Activated CD4-positive, alpha-beta T cell treated with anti-CD3 and anti-CD28 coated beads, Interleukin-2, amount 50 U/mL, for 24 hours (primary cell): ENCODE data around the gene SSR4.

Experiments used
- DNase-seq, 2 donors: peaks; one replicate each; pipeline ENCODE4 v3.0.0-alpha.2; 2020; ENCODE audit warnings: low read depth in 1 of 2, low spot score in 1 of 2

The SSR4 gene

DNA sequence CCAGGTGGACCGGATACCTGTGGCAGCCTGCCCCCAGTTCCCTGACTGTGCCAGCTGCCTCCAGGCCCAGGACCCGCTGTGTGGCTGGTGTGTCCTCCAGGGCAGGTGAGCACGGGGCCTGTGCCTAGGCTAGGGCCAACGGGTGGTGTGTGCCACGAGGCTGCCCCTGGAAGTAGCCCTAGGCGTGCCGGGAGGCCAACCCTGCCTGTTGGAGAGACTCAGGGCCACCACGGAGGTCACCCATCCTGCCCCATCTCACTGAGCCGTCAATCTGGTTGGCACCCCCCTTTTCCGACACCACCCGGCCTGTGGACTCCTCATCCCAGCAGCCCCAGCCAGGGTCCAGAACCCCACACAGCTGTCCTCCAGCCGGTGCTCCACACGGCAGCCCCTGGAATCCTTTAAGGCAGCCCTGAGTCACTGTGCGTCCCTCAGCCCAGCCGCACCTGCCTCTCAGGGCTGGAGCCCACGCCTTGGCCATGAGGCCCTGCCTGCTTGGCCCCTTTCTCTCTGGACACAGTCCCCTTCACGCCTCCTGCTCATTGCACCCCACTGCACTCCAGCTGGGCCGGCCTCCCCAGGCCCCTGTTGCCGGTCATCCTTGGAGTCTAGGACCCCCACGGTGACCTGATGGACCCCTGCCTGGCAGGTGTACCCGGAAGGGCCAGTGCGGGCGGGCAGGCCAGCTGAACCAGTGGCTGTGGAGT lies 25.2 kb upstream of the SSR4 start:
- DNase-seq: no peak

DNA sequence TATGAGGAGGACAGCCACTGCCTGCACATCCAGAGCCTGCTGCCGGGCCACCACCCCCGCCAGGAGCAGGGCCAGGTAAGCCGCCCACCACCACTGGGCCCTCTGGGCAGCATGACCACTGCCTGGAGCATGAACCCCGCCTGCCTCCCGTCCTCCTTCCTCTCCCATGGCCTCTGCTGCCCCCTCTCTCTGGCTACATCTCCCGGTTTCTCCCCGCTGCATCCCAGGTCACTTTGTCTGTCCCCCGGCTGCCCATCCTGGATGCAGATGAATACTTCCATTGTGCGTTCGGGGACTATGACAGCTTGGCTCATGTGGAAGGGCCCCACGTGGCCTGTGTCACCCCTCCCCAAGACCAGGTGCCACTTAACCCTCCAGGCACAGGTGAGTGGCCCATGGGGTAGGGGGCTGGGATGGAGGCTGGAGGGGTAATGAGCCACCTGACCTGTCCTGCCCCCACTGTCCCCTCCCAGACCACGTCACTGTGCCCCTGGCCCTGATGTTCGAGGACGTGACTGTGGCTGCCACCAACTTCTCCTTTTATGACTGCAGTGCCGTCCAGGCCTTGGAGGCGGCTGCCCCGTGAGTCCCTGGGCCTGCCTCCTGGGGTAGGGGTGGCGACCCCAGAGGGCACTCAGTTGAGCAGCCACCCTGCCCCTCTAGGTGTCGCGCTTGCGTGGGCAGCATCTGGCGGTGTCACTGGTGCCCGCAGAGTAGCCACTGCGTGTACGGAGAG lies 24.4 kb upstream of the SSR4 start:
- no peak for DNase-seq

- DNase-seq: no peak
These were observed 23.7 kb upstream of the SSR4 start for GRCh38 chrX:153770601-153771414.

DNA sequence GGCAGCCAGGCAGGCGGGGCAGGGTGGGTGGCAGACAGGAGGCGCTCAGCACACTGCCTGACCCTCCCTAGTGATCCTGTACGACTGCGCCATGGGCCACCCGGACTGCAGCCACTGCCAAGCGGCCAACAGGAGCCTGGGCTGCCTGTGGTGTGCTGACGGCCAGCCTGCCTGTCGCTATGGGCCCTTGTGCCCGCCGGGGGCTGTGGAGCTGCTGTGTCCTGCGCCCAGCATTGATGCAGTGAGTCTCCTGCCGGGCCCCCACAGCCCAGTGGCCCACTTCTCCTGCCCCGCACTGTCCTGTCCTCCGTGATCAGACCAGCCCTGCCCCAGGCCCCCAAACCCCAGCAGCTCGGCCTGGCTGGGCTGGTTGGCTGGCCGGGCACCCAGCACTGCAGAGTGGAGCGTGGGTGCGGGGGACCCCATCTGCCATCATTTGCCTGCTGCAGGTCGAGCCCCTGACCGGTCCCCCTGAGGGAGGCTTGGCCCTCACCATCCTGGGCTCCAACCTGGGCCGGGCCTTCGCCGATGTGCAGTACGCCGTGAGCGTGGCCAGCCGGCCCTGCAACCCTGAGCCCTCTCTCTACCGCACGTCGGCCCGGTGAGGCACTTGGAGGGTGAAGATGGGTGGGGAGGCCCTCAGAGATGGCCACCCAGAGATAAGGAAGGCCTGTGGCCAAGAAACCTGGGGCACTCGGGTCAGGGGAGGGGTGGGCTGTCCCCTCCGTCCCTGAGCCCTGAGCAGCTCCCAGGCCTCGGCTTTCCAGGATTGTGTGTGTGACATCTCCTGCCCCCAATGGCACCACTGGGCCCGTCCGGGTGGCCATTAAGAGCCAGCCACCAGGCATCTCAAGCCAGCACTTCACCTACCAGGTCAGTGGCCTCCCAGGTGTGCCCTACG lies 22.8 kb upstream of the SSR4 start:
- DNase-seq: no peak

- no peak for DNase-seq
These were observed 21.9 kb upstream of the SSR4 start for GRCh38 chrX:153772316-153773217.

- DNase-seq: no peak
These were observed 21.3 kb upstream of the SSR4 start for GRCh38 chrX:153773218-153773611.

GRCh38 chrX:153773741-153774575 lies 20.5 kb upstream of the SSR4 start:
- no peak for DNase-seq

DNA sequence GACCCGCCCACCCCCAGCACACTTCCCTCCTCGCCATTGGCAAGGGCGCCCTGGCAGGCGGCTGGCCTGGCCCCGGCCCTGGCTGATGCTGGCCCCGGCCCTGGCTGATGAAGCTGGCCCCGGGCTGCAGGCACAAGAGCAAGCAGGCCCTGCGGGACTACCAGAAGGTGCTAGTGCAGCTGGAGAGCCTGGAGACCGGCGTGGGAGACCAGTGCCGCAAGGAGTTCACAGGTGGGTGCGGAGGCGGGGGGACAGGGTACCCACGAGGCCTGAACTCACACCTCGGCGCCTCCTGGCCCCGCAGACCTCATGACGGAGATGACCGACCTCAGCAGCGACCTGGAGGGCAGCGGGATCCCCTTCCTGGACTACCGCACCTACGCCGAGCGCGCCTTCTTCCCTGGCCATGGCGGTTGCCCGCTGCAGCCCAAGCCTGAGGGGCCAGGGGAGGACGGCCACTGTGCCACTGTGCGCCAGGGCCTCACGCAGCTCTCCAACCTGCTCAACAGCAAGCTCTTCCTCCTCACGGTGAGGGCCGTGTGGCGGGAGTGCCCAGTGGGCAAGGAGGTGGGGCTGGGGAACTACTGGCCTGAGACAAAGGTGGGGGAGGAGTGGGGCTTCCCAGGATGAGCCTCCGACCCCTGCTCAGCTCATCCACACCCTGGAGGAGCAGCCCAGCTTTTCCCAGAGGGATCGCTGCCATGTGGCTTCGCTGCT lies 19.7 kb upstream of the SSR4 start:
- DNase-seq: no peak

DNA sequence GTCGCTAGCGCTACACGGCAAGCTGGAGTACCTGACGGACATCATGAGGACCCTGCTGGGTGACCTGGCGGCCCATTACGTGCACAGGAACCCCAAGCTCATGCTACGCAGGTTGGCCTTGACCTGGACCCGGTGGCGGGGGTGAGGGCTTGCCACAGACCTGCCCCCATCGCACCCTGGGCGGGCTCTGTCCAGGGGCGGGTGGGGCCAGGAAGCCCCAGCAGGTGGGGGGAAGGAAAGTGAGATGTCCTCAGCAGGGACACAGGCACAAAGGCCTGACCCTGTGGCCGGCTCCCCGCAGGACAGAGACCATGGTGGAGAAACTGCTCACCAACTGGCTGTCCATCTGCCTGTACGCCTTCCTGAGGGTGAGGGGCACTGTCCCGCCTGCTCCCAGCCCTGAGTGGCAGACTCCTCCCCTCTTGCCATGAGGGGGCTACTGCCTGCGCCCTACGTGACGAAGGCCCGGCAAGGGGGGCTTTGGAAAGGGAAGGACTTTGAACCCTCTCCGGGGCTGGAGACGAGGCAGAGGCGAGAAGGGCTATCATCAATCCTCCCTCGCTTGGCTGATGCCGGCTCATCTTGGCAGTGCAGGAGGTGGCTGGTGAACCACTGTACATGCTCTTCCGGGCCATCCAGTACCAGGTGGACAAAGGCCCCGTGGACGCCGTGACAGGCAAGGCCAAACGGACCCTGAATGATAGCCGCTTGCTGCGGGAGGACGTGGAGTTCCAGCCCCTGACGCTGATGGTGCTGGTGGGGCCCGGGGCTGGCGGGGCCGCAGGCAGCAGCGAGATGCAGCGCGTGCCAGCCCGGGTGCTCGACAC lies 19.0 kb upstream of the SSR4 start:
- no peak for DNase-seq

DNA sequence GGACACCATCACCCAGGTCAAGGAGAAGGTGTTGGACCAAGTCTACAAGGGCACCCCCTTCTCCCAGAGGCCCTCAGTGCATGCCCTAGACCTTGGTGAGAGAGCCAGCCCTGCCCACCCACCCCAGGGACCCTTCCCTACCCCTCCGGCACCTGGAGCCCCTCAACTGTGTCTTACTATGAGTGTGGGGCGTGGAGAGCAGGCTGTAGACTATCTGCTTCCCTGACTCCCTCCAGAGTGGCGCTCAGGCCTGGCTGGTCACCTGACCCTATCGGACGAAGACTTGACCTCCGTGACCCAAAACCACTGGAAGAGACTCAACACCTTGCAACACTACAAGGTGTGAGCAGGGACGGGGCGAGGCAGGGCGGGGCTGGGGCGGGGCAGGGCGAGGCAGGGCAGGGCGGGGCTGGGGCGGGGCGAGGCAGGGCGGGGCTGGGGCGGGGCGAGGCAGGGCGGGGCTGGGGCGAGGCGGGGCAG lies 18.3 kb upstream of the SSR4 start:
- DNase-seq: no peak

DNA sequence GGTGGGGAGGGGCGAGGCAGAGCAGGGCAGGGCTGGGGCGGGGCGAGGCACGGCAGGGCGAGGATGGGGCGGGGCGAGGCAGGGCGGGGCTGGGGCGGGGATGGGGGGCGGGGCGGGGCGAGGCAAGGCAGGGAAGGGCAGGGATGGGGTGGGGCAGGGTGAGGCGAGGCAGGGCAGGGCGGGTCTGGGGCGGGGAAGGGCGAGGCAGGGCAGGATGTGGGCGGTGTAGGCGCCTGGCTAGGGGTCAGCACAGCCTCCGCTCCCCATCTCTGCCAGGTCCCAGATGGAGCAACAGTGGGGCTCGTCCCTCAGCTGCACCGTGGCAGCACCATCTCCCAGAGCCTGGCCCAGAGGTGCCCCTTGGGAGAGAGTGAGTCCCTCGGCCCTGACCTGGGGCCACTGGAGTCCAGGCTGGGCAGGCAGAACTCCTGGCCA lies 17.8 kb upstream of the SSR4 start:
- no peak for DNase-seq

DNA sequence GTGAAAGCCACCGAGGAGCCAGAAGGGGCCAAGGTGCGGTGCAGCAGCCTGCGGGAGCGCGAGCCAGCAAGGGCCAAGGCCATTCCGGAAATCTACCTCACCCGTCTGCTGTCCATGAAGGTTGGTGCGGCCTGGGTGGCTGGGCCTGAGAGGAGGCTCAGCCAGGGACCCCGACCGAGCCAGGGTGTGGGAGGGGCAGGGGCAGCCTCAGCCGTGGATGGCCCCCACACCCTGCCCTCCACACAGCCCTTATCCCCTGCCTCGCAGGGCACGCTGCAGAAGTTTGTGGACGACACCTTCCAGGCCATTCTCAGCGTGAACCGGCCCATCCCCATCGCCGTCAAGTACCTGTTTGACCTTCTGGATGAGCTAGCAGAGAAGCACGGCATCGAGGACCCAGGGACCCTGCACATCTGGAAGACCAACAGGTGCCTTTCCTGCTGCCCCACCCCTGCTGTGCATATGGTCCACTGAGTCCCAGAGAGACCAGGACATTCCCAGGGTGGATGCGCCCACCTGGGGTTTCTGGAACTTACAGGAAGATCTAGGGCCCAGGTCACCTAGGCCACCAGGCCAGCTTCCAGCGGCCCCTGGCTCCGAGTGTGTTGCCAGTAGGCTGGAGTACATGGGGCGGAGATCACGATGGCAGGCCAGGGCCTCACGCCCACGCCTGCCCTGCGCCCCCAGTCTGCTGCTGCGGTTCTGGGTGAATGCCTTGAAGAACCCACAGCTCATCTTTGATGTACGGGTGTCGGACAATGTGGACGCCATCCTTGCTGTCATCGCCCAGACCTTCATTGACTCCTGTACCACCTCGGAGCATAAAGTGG lies 17.0 kb upstream of the SSR4 start:
- DNase-seq: no peak

GRCh38 chrX:153778181-153778580 lies 16.3 kb upstream of the SSR4 start:
- DNase-seq: no peak

DNA sequence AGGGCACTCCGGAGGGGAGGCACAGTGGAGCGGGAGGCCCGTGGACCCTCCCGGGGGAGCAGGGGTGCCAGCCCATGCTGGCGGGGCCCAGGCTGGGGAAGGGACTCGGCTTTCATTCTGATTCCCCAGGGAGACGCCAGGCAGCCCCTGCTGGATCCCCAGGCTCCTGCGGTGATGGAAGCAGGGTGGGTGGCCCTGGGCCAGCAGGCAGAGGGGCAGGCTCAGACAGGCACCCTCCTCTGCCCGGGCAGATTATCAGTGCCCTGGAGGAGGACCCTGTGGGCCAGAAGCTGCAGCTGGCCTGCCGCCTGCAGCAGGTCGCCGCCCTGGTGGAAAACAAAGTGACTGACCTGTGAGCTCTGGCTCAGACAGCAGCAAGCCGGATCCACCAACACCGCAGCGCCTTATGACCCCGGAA lies 15.8 kb upstream of the SSR4 start:
- DNase-seq: no peak

- no peak for DNase-seq
These were observed 14.4 kb upstream of the SSR4 start for GRCh38 chrX:153779891-153780677.
